Epithelial cell of esophagus (primary cell): Measurements from ENCODE around the gene TSPAN18.

Source experiments
- DNase-seq: peaks from one replicate; pipeline ENCODE4 v3.0.0; 2010; ENCODE audit warnings: low read depth
- H3K4me3 ChIP-seq: 2 replicates; pipeline ENCODE4 v1.5.1; 2011; ENCODE audit warnings: mild to moderate bottlenecking, low read length, control low read depth
- TF ChIP-seq, protein P1 (sequence below): IDR thresholded peaks from 2 replicates; pipeline ENCODE4 v1.5.1; 2011; ENCODE audit warnings: low read depth, mild to moderate bottlenecking, low read length, control low read depth, inconsistent platforms; ENCODE audit not compliant: insufficient read depth; ENCODE audit errors: missing control alignments

The TSPAN18 gene

DNA sequence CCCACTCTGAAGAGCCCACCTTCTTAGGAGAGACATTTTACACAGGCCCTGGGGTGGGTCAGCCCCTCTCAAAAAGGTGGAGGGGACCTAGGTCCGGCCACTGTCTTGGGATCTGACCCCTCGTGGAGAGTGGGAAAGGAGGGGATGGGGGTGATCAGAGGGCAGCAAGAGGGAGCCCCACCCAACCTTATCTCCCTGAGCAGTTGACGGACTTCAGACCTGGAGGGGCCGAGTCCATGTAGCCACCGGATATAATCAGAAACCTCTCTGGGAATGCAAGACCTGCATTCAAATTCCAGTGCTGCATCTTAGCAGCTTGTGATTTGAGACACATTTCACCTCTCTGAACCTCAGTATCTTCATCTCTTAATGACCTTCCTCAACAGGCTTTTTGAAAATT is 179.9 kb downstream of the TSPAN18 start:
- no peak for DNase-seq
- H3K4me3 ChIP-seq = no peak overlapping the region
- TF ChIP-seq, protein P1, sequence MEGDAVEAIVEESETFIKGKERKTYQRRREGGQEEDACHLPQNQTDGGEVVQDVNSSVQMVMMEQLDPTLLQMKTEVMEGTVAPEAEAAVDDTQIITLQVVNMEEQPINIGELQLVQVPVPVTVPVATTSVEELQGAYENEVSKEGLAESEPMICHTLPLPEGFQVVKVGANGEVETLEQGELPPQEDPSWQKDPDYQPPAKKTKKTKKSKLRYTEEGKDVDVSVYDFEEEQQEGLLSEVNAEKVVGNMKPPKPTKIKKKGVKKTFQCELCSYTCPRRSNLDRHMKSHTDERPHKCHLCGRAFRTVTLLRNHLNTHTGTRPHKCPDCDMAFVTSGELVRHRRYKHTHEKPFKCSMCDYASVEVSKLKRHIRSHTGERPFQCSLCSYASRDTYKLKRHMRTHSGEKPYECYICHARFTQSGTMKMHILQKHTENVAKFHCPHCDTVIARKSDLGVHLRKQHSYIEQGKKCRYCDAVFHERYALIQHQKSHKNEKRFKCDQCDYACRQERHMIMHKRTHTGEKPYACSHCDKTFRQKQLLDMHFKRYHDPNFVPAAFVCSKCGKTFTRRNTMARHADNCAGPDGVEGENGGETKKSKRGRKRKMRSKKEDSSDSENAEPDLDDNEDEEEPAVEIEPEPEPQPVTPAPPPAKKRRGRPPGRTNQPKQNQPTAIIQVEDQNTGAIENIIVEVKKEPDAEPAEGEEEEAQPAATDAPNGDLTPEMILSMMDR = no peak

DNA sequence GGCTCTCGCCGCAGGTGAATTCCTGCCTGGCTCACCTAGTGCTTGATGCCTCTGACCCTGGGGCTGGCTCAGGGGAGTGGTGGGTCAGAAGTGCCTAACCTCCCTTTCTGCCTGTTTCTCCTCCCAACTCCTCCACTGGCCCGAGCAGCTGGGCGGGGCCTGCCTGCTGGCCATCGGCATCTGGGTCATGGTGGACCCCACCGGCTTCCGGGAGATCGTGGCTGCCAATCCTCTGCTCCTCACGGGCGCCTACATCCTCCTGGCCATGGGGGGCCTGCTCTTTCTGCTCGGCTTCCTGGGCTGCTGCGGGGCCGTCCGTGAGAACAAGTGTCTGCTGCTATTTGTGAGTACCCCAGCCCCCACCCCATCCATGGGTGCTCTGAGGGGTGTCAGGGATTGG is 182.8 kb downstream of the TSPAN18 start:
- DNase-seq = no peak
- no peak overlapping the region for H3K4me3 ChIP-seq
- TF ChIP-seq, protein P1 = no peak

DNA sequence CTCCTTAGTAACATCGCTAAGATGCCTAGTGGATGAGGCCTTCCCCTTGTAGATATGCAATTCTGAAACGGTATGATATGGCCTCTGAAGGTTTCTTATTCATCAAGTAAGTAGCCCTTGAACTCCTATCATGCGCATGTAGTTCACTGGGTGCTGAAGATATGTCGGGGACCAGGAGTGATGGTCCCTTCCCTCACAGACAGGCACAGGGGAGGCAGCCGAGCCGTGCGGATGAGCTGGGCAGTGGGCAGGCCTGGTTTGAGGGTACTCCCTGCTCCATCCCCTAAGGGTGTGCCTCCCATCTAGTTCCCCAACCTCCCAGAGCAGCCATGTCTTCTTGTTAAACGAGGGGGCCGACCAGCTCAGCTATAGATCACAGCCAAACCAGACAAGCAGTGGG is 183.8 kb downstream of the TSPAN18 start:
- DNase-seq = no peak
- TF ChIP-seq, protein P1 = no peak
- no peak overlapping the region for H3K4me3 ChIP-seq

DNA sequence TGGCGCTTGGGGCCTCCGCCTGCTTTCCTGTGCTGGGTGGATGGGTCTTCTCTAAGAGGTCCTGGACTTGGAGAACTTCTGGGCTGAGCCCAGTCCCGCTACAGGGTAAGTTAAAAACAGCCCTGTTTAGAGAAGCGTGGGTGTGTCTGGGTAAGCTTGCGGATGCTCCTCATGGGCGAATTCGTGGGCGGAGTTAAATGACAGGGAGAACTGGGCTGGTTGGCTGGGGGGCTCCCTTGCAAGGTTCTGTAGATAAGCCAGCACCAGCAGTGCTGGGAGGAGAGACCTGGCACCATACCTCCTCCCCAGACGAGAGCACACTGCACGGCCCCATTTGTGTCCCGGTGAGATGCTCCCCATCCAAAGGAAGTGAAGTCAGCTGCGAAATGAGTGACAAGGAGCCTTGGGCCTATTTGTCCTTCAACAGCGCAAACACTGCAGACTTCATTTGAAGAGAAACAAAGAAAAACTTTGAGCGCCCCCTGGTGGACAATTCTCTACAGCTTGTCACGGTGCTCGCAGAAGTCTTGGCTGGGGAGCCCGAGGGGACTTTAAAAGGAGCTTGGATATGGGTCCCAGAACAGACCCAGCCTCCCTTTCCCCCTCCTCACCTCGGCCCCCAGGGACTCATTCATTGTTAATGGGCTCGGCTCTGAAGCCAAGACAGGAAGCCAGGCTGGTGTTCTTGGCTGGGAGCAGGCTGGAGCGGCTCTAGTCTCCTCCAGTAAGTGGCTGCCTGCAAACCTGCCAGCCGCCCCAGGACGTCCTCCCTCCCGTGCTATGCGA is 184.5 kb downstream of the TSPAN18 start:
- DNase-seq = peak; percentile 80
- TF ChIP-seq, protein P1 = peak; percentile 72

DNA sequence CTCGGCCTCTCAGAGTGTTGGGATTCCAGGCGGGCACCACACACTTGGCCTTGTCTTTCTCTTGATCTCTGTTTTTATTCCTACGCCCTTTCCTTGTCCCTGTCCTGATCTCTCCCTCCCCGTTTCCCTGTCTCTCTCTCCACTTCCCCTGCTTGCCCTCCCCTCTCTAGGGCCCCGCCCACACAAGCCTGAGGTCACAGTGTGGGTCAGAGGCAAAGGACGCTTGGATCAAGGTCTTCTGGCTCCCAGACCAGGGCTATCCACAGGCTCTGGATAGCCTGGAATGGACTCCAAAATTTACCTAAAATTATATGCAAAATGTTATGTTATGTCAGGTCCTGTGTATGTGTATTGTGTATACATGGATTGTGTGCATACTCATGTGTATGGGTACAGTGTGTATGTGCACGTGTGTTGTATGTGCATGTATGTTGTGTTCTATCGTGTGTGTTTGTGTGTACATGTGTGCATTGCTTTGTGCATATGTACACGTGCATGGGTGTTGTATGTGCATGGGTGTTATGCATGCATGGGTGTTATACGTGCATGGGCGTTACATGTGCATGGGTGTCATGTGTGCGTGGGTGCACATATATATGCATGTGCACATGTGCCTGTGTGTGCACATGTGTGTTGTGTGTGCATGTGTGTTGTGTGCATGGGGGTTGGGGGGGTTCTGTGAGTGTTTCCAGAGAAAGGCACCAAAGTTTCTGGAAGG is 185.7 kb downstream of the TSPAN18 start:
- TF ChIP-seq, protein P1 = no peak
- no peak overlapping the region for H3K4me3 ChIP-seq
- DNase-seq = no peak

More for the DNA sequence above, 184.5 kb downstream of the TSPAN18 start:
- H3K4me3 ChIP-seq = no peak overlapping the region

DNA sequence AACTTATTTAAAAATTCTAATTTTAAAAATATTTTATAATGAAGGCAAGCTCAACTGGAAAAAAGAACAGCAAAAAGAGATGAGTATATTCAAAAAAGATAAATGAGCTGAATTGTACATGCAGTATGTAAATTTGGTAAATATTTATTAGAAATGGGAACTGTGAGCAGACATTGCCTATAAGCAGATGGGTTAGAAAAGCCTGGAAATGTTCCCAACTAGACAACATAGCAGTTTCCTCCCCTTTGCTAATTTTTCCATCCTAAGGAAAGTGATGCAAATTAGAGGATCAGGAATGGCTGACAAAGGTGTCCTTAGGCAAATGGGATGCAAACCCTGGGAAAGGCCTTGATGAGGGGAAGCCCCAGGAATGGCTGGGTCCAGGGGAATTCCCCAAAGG is 186.7 kb downstream of the TSPAN18 start:
- H3K4me3 ChIP-seq = no peak overlapping the region
- TF ChIP-seq, protein P1 = no peak
- no peak for DNase-seq

DNA sequence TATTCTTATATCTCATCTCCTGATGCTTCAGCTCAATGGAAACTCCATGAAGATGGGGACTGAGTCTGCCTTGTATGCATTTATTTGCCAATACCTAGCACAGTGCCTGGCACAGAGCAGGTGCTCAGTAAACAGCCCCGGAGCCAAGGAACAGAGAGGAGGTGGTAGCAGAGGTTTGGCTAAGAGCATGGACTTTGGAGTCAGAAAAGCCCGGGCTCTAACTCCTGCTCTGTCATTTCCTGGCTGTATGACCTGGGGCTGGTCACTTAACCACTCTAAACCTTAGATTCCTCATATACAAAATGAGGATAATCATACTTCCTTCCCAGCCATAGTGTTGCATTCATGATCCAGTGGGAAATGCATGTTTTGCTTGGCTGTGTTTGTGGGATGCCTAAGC is 187.3 kb downstream of the TSPAN18 start:
- no peak for DNase-seq
- TF ChIP-seq, protein P1 = no peak
- no peak overlapping the region for H3K4me3 ChIP-seq
